A549 treated with ZK216348 at 1 μM for 4 hours (cell line): Measurements from ENCODE around the gene KRTAP19-6. TPM values are rescaled to one million over a fixed set of nuclear protein-coding genes. Genes with fewer than 3 reads are reported as not detected.

ENCODE experiments used
- total RNA-seq: library from RNA; stranded (reverse); fragments of 200-300 nt; extraction: Qiagen RNA extraction; gene quantifications from 5 replicates; pipeline ENCODE4 v1.2.3, GENCODE V29; 2022; ENCODE audit warnings: low read depth

Gene KRTAP19-6, protein sequence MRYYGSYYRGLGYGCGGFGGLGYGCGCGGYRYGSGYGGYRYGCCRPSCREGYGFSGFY
- total RNA-seq: not detected in 5 replicates

DNA sequence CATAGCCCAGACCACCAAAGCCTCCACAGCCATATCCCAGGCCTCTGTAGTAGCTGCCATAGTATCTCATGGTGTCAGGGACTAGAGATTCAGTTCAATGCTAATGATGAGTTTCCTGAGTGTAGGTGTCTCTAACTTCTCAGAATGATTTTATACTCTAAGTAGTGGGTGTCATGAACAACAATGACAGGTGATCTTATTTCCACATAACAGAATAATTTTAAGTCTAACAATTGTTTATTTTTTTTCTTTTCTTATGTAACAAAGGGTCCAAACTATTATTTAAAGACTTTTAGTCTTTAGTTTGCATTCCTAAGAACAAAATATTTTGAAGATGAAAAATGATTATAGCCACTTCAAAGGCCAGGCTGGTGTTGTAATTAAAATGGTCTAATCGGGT is at the start of gene KRTAP19-6:
Gene KRTAP19-6, minus strand, starts transcription at position 101 of the 400 bp plus-strand sequence. Its CDS starts 31 bp downstream, at position 70.

GRCh38 chr21:30590297-30590696 is 48.6 kb upstream of the KRTAP19-6 start, which contains the start of gene KRTAP22-2:
Gene KRTAP22-2 (minus strand): TSS chr21:30590397.

DNA sequence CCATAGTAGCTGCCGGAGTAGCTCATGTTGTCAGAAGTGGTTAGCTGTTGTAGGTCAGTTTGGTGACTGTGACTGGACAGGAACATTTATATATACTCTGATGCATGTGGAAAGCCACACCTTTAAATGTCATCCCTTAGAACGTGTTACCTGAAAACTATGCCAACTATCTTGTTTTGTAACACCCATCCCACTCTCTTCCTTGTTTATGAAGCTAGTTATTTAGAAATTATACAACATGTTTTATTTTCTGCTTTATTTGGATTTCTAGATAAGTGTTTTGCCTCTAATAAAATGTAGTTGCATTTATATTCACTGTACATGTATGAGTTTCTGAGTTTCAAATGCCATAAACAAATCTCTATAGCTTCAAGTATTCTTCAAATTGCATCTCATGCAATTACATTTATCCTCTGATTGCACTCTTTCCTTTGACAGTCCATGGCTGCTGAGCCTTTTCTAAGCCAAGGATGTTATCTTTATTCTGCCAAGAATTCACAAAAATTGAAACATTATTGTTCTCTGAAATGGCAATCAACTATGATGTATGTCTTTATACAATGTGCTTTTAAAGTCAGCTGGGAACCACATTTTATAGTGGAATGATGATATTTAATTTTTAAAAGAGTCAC is 19.7 kb upstream of the KRTAP19-6 start, which contains the start of gene KRTAP19-7:
Gene KRTAP19-7, minus strand, starts transcription at position 51 of the 632 bp plus-strand sequence. Its CDS starts 25 bp downstream, at position 26.

GRCh38 chr21:30502041-30502440 is 39.6 kb downstream of the KRTAP19-6 start, which contains the start of gene KRTAP19-5:
Gene KRTAP19-5 (minus strand): TSS chr21:30502141. CDS start chr21:30502090, 51 bp downstream.

GRCh38 chr21:30497065-30497464 is 44.6 kb downstream of the KRTAP19-6 start, which contains the start of gene KRTAP19-4:
Gene KRTAP19-4 (minus strand): TSS chr21:30497165. CDS start chr21:30497110, 55 bp downstream.

DNA sequence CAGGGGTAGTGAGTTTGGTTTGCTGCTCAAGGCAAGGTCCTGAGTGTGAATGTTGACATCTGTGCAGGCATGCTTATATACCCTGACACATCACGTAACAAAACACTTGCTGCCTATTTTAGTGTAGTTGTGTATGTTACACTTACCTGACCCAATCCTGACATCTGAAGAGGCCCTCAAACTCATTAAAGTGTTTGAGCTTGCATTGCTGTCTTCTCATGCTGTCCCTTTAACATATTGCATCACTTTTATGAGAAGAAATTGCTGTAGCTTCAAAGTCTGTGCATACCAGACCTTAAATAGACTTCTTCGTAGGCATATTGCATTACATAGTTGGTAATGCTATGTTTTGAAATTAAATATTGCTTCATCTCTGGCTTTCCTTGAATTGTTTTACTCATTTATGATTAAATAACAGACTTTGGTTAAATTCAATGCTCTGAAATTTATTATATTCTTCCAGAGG is 49.7 kb downstream of the KRTAP19-6 start, which contains the start of gene KRTAP19-3:
Gene KRTAP19-3, minus strand, starts transcription at position 51 of the 466 bp plus-strand sequence. CDS start 56 bp downstream, outside the sequence.

Other genes starting within 250 kb of the KRTAP19-6 start
- not detected in 5 replicates for gene KRTAP26-1, start 221.5 kb downstream of the KRTAP19-6 start, total RNA-seq
- gene KRTAP27-1, start 204.2 kb downstream of the KRTAP19-6 start, total RNA-seq: not detected in 5 replicates
- not detected in 5 replicates for gene KRTAP23-1, start 193.3 kb downstream of the KRTAP19-6 start, total RNA-seq
- gene KRTAP13-2, start 169.6 kb downstream of the KRTAP19-6 start, total RNA-seq: not detected in 5 replicates
- gene KRTAP13-1, start 145.8 kb downstream of the KRTAP19-6 start, total RNA-seq: not detected in 5 replicates
- gene KRTAP13-3, start 115.9 kb downstream of the KRTAP19-6 start, total RNA-seq: not detected in 5 replicates
- not detected in 5 replicates for gene KRTAP13-4, start 111.6 kb downstream of the KRTAP19-6 start, total RNA-seq
- not detected in 5 replicates for gene KRTAP15-1, start 101.6 kb downstream of the KRTAP19-6 start, total RNA-seq
- gene KRTAP19-1, start 61.5 kb downstream of the KRTAP19-6 start, total RNA-seq: not detected in 5 replicates
- gene KRTAP19-2, start 54.4 kb downstream of the KRTAP19-6 start, total RNA-seq: not detected in 5 replicates
- not detected in 5 replicates for gene KRTAP19-3, start 49.9 kb downstream of the KRTAP19-6 start, total RNA-seq
- gene KRTAP19-4, start 44.7 kb downstream of the KRTAP19-6 start, total RNA-seq: not detected in 5 replicates
- not detected in 5 replicates for gene KRTAP19-5, start 39.7 kb downstream of the KRTAP19-6 start, total RNA-seq
- not detected in 5 replicates for gene KRTAP19-7, start 19.4 kb upstream of the KRTAP19-6 start, total RNA-seq
- not detected in 5 replicates for gene KRTAP22-2, start 48.5 kb upstream of the KRTAP19-6 start, total RNA-seq
- not detected in 5 replicates for gene KRTAP6-3, start 50.6 kb upstream of the KRTAP19-6 start, total RNA-seq
- not detected in 5 replicates for gene KRTAP6-2, start 57.0 kb upstream of the KRTAP19-6 start, total RNA-seq
- not detected in 5 replicates for gene KRTAP22-1, start 59.2 kb upstream of the KRTAP19-6 start, total RNA-seq
- not detected in 5 replicates for gene KRTAP6-1, start 72.1 kb upstream of the KRTAP19-6 start, total RNA-seq
- not detected in 5 replicates for gene KRTAP20-1, start 74.6 kb upstream of the KRTAP19-6 start, total RNA-seq
- gene KRTAP20-4, start 78.8 kb upstream of the KRTAP19-6 start, total RNA-seq: not detected in 5 replicates
- not detected in 5 replicates for gene KRTAP20-2, start 93.3 kb upstream of the KRTAP19-6 start, total RNA-seq
- gene KRTAP20-3, start 101.0 kb upstream of the KRTAP19-6 start, total RNA-seq: not detected in 5 replicates
- not detected in 5 replicates for gene KRTAP21-3, start 176.9 kb upstream of the KRTAP19-6 start, total RNA-seq
- not detected in 5 replicates for gene KRTAP21-2, start 205.4 kb upstream of the KRTAP19-6 start, total RNA-seq
- not detected in 5 replicates for gene KRTAP21-1, start 213.6 kb upstream of the KRTAP19-6 start, total RNA-seq